Natural killer cell (primary cell): ENCODE results near the gene RPE. TPM values are rescaled to one million over a fixed set of nuclear protein-coding genes. Genes with fewer than 3 reads are reported as not detected.

Experiments used
- ATAC-seq, 3 donors: fragments of 150-1000 bp in 2 of 3; fragments of 200-7000 bp in 1 of 3; cut with Tn5 transposase; 1 replicate in 1 of 3; 2 replicates in 2 of 3; pipeline ENCODE4 v1.10.0; 2021; ENCODE audit warnings: mild to moderate bottlenecking in 2 of 3, moderate library complexity in 2 of 3
- DNase-seq, 2 donors: peaks; one replicate each; pipeline versions ENCODE4 v3.0.0 to v3.0.0-alpha.2; 2013 to 2021; ENCODE audit warnings: mixed read lengths in 1 of 2
- H3K27ac ChIP-seq: one replicate; pipeline ENCODE4 v1.5.1; 2013; ENCODE audit warnings: mild to moderate bottlenecking, low read length
- H3K27me3 ChIP-seq: one replicate; pipeline ENCODE4 v1.6.1; 2013; ENCODE audit warnings: low read length; ENCODE audit not compliant: control insufficient read depth, insufficient read depth
- H3K36me3 ChIP-seq: one replicate; pipeline ENCODE4 v1.6.1; 2013; ENCODE audit warnings: low read length; ENCODE audit not compliant: control insufficient read depth, insufficient read depth
- H3K4me1 ChIP-seq: one replicate; pipeline ENCODE4 v1.6.1; 2013; ENCODE audit warnings: low read length; ENCODE audit not compliant: control insufficient read depth, insufficient read depth
- H3K4me3 ChIP-seq: one replicate; pipeline ENCODE4 v1.5.1; 2013; ENCODE audit warnings: low read length
- H3K9me3 ChIP-seq: one replicate; pipeline ENCODE4 v1.6.1; 2013; ENCODE audit warnings: low read length; ENCODE audit not compliant: control insufficient read depth, insufficient read depth
- H3K27ac Mint-ChIP-seq, 2 donors: one replicate each; pipeline ENCODE4 v1.8.0; 2022; ENCODE audit warnings: mild to moderate bottlenecking in 2 of 2, mixed read lengths in 2 of 2, moderate library complexity in 1 of 2
- H3K27me3 Mint-ChIP-seq, 2 donors: one replicate each; pipeline ENCODE4 v1.8.0; 2022; ENCODE audit warnings: low read depth in 2 of 2, mixed read lengths in 2 of 2
- H3K36me3 Mint-ChIP-seq: one replicate; pipeline ENCODE4 v1.8.0; 2022; ENCODE audit warnings: mixed read lengths
- H3K4me1 Mint-ChIP-seq, 2 donors: one replicate each; pipeline ENCODE4 v1.8.0; 2022; ENCODE audit warnings: mixed read lengths in 2 of 2
- H3K4me3 Mint-ChIP-seq: one replicate; pipeline ENCODE4 v1.8.0; 2022; ENCODE audit warnings: mild to moderate bottlenecking, moderate library complexity, mixed read lengths
- H3K9me3 Mint-ChIP-seq, 2 donors: one replicate each; pipeline ENCODE4 v1.8.0; 2022; ENCODE audit warnings: mixed read lengths in 2 of 2
- WGBS: methylation state at CpG from one replicate; pipeline ENCODE4 v1.1.7; 2013; ENCODE audit warnings: missing lambda C conversion rate; ENCODE audit not compliant: insufficient coverage; 5-methylcytosine and 5-hydroxymethylcytosine counted together
- intact Hi-C: fragments of 100-400 bp; cut with micrococcal nuclease; formaldehyde crosslinking; loops from one replicate; pipeline ENCODE4 v1.14.2; 2022
- total RNA-seq, 4 donors: library from RNA; stranded (reverse); fragments of 120-200 nt in 1 of 4; gene quantifications; one replicate each; pipeline versions ENCODE4 v1.2.3 to v1.2.4, GENCODE V29; 2013 to 2022
- TF ChIP-seq, protein P1 (sequence below): fragments of 200-600 bp; IDR thresholded peaks from one replicate; pipeline ENCODE4 v1.8.0; 2022; ENCODE audit warnings: antibody characterized with exemption

RPE gene
- total RNA-seq, 3 donors from 2014 or later (not counting 1 experiment from before 2014, with no cell fraction given) = 36.2 to 57.4 (median 52.4) TPM

DNA sequence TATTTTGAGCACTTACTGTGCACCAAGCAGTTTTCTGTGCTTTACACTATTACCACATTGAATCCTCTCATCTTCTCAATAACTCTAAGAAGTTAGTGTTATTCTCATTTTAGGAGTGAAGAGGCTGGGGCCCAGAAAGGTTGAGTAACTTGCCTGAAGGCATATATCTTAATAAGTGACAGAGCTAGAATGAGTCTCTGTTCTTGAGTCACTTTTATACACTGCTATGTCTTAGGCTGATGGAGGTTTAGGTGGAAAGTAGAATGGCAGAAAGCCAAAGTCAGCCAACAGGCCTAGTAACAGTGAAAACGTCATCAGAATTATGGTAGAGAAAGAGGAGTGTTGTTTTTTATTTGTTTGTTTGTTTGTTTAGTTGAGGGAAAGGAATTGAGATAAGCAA, 27.9 kb upstream of the RPE start:
- Mint-ChIP-seq H3K9me3 (no peaks in the 10 kb centered on the region), H3K4me1 (no peaks in the 10 kb centered on the region), H3K27me3 (peaks cover 0 to 6% of the 10 kb centered on the region in 2 donors), H3K4me3 (no peak overlapping the region), H3K27ac (no peak overlapping the region), H3K36me3 (no peaks in the 10 kb centered on the region)
- Histone ChIP-seq H3K4me1 (no peaks in the 10 kb centered on the region), H3K27me3 (no peaks in the 10 kb centered on the region), H3K4me3 (no peak overlapping the region), H3K9me3 (no peaks in the 10 kb centered on the region), H3K36me3 (no peaks in the 10 kb centered on the region), H3K27ac (no peak overlapping the region)
- ATAC-seq (no peak), DNase-seq (no peak)
- WGBS = 39% methylated on average over 1 of the region's 1 CpG
- TF ChIP-seq, protein P1, sequence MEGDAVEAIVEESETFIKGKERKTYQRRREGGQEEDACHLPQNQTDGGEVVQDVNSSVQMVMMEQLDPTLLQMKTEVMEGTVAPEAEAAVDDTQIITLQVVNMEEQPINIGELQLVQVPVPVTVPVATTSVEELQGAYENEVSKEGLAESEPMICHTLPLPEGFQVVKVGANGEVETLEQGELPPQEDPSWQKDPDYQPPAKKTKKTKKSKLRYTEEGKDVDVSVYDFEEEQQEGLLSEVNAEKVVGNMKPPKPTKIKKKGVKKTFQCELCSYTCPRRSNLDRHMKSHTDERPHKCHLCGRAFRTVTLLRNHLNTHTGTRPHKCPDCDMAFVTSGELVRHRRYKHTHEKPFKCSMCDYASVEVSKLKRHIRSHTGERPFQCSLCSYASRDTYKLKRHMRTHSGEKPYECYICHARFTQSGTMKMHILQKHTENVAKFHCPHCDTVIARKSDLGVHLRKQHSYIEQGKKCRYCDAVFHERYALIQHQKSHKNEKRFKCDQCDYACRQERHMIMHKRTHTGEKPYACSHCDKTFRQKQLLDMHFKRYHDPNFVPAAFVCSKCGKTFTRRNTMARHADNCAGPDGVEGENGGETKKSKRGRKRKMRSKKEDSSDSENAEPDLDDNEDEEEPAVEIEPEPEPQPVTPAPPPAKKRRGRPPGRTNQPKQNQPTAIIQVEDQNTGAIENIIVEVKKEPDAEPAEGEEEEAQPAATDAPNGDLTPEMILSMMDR = no peak
- intact Hi-C loops = no loop called here

DNA sequence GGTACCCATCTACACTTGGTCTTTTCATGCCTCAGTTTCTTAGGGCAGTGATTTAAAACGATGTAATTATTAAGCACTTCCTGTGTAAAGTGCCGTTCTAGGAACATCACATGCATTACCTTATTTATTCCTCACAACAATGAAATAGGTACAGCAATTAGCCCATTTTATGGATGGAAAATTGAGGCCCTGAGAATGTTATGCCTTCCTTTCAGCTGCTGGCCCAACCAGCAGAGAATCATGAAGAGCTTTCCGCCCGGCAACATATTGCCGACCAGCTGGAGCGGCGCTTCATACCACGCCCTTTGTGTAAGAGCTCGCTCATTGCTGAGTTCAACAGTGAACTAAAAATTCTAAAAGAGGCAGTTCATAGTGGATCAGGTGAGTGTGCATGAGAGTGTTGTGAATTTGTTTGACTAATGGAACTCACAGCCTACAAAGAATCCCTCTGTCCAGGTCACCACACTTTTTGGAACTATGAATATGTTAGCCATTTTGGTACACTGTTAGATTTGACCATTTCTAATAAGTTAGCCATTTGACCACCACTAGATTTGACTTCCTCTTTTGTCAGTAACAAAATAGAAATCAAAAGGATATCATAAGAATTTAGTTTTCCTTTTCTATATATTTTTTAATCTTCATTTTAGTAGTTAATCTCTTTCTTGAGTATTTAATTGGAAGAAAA, 25.6 kb upstream of the RPE start:
- TF ChIP-seq, protein P1 = no peak
- DNase-seq (no peak), ATAC-seq (no peak)
- Mint-ChIP-seq H3K4me1 (no peaks in the 10 kb centered on the region), H3K4me3 (no peak overlapping the region), H3K36me3 (no peaks in the 10 kb centered on the region), H3K27ac (no peak overlapping the region), H3K9me3 (no peaks in the 10 kb centered on the region), H3K27me3 (peaks cover 0 to 3% of the 10 kb centered on the region in 2 donors)
- WGBS = 91% methylated on average over 9 of the region's 9 CpGs
- no peaks in the 10 kb centered on the region for H3K4me1 ChIP-seq
- H3K9me3 ChIP-seq = no peaks in the 10 kb centered on the region
- no peaks in the 10 kb centered on the region for H3K36me3 ChIP-seq
- no peak overlapping the region for H3K4me3 ChIP-seq
- intact Hi-C loops = loop anchor here (1.0 kb wide), 2 partner anchors 218 to 222 kb away; no protein-coding TSS in a partner anchor
- no peaks in the 10 kb centered on the region for H3K27me3 ChIP-seq
- no peak overlapping the region for H3K27ac ChIP-seq

- H3K36me3 Mint-ChIP-seq = no peaks in the 10 kb centered on the region
Measured at GRCh38 chr2:209977386-209978239, 24.8 kb upstream of the RPE start.

More at GRCh38 chr2:209977386-209978239, 24.8 kb upstream of the RPE start:
- Histone ChIP-seq H3K9me3 (no peaks in the 10 kb centered on the region), H3K27ac (no peak overlapping the region), H3K27me3 (no peaks in the 10 kb centered on the region), H3K4me1 (no peaks in the 10 kb centered on the region), H3K4me3 (no peak overlapping the region), H3K36me3 (no peaks in the 10 kb centered on the region)
- peaks cover 0 to 3% of the 10 kb centered on the region in 2 donors for H3K27me3 Mint-ChIP-seq
- no peaks in the 10 kb centered on the region for H3K4me1 Mint-ChIP-seq
- H3K4me3 Mint-ChIP-seq = no peak overlapping the region
- no peaks in the 10 kb centered on the region for H3K9me3 Mint-ChIP-seq
- intact Hi-C loops = loop anchor here (1.0 kb wide), 2 partner anchors 218 to 222 kb away; no protein-coding TSS in a partner anchor
- DNase-seq (peak in 1 of 2 donors; percentile 73), ATAC-seq (peak in 2 of 3 donors; percentile 52 to 53)
- TF ChIP-seq, protein P1 = peak; percentile 89
- H3K27ac Mint-ChIP-seq = no peak overlapping the region
- no CpG with 5 or more reads among the region's 2 CpGs for WGBS
